Measurements from ENCODE around the gene ARMC6. TPM values are rescaled to one million over a fixed set of nuclear protein-coding genes. Genes with fewer than 3 reads are reported as not detected.
"Not testable (repeated sequence)": the region's sequence is repeated elsewhere in the genome, so short reads cannot be mapped to it uniquely, and the experiment has no call there.

ARMC6 gene
- polyA plus RNA-seq, 3 donors, result 34.7 to 41.6 (median 40.8) TPM

GRCh38 chr19:19105365-19106055 is 72.1 kb downstream of the ARMC6 start:
- peak; percentile 69 for DNase-seq

- no peak for DNase-seq
Observed at GRCh38 chr19:19106056-19106551, 72.7 kb downstream of the ARMC6 start.

GRCh38 chr19:19106938-19107337 is 73.5 kb downstream of the ARMC6 start:
- DNase-seq, result not testable (repeated sequence)

GRCh38 chr19:19107654-19108053 is 74.3 kb downstream of the ARMC6 start:
- DNase-seq, result no peak

Other genes with a start within 250 kb of the ARMC6 start
- gene COMP, start 242.3 kb upstream of the ARMC6 start, polyA plus RNA-seq (ENCODE audit: insufficient read length in 3 of 3), result under 1 TPM; 0.10 to 0.56 (median 0.22) TPM
- 10 to 100 TPM; 54.6 to 66.1 (median 63.8) TPM for gene UPF1, start 201.6 kb upstream of the ARMC6 start, polyA plus RNA-seq (ENCODE audit: insufficient read length in 3 of 3)
- 1 to 10 TPM; 6.2 to 7.8 (median 7.1) TPM for gene CERS1, start 137.4 kb upstream of the ARMC6 start, polyA plus RNA-seq (ENCODE audit: insufficient read length in 3 of 3)
- 100 to 1,000 TPM; 118 to 145 (median 140) TPM for gene COPE, start 114.2 kb upstream of the ARMC6 start, polyA plus RNA-seq (ENCODE audit: insufficient read length in 3 of 3)
- gene DDX49, start 113.9 kb upstream of the ARMC6 start, polyA plus RNA-seq (ENCODE audit: insufficient read length in 3 of 3), result 10 to 100 TPM; 48.3 to 61.6 (median 57.4) TPM
- gene HOMER3, start 92.4 kb upstream of the ARMC6 start, polyA plus RNA-seq (ENCODE audit: insufficient read length in 3 of 3), result 10 to 100 TPM; 56.2 to 72.4 (median 72.1) TPM
- 100 to 1,000 TPM in 2 of 3 donors, 10 to 100 TPM in 1; 71.5 to 127 (median 121) TPM for gene SUGP2, start 86 bp upstream of the ARMC6 start, polyA plus RNA-seq (ENCODE audit: insufficient read length in 3 of 3)
- gene SLC25A42, start 30.4 kb downstream of the ARMC6 start, polyA plus RNA-seq (ENCODE audit: insufficient read length in 3 of 3), result 10 to 100 TPM; 22.3 to 26.8 (median 22.9) TPM
- gene TMEM161A, start 104.9 kb downstream of the ARMC6 start, polyA plus RNA-seq (ENCODE audit: insufficient read length in 3 of 3), result 10 to 100 TPM; 39.3 to 45.5 (median 39.5) TPM
- 1 to 10 TPM; 2.4 to 3.2 (median 3.0) TPM for gene MEF2B, start 136.7 kb downstream of the ARMC6 start, polyA plus RNA-seq (ENCODE audit: insufficient read length in 3 of 3)
- gene BORCS8, start 158.5 kb downstream of the ARMC6 start, polyA plus RNA-seq (ENCODE audit: insufficient read length in 3 of 3), result 10 to 100 TPM; 19.5 to 22.7 (median 20.7) TPM
- gene RFXANK, start 158.7 kb downstream of the ARMC6 start, polyA plus RNA-seq (ENCODE audit: insufficient read length in 3 of 3), result 10 to 100 TPM; 73.8 to 84.1 (median 77.0) TPM
- 10 to 100 TPM; 13.6 to 16.2 (median 14.5) TPM for gene NR2C2AP, start 169.8 kb downstream of the ARMC6 start, polyA plus RNA-seq (ENCODE audit: insufficient read length in 3 of 3)
- gene NCAN, start 178.4 kb downstream of the ARMC6 start, polyA plus RNA-seq (ENCODE audit: insufficient read length in 3 of 3), result under 1 TPM in 2 of 3 donors, not detected in 1; 0.13 to 0.98 TPM
- gene TM6SF2, start 239.7 kb downstream of the ARMC6 start, polyA plus RNA-seq (ENCODE audit: insufficient read length in 3 of 3), result 1 to 10 TPM; 3.0 to 4.3 (median 3.6) TPM